K562 (cell line): Measurements from ENCODE around the gene PRDX6. TPM values are rescaled to one million over a fixed set of nuclear protein-coding genes. Genes with fewer than 3 reads are reported as not detected.
A peak's percentile ranks its signal among the peaks of the same experiment; 100 is the strongest.

Experiments
- ATAC-seq: fragments of 200-7000 bp; cut with Tn5 transposase; 3 replicates; pipeline ENCODE4 v1.9.1; 2020; ENCODE audit warnings: moderate library complexity
- BruUV-seq: library from RNA; stranded (reverse); fragments of 400-500 nt; replicated peaks from 2 replicates; lab custom pipeline; 2021; lab: Mats Ljungman, UMichigan
- CTCF ChIA-PET: fragments of 300-600 bp; formaldehyde crosslinking; extraction: SDS; loops from one replicate; lab custom pipeline; 2021; ENCODE audit warnings: low intra/inter-chr PET ratio; lab: Yijun Ruan, JAX
- POLR2A ChIA-PET: fragments of 300-600, 350-650 bp; sonication (Branson Sonifier 250); formaldehyde crosslinking; extraction: SDS; loops from one replicate; lab custom pipeline; 2021; ENCODE audit warnings: antibody characterized with exemption, inconsistent platforms; lab: Yijun Ruan, JAX
- DNase-seq, 4 experiments: peaks; one replicate each; pipeline versions ENCODE4 v3.0.0 to v3.0.0-alpha.2; 2011 to 2018; ENCODE audit warnings: low spot score in 3 of 4, mixed read lengths in 3 of 4; ENCODE audit errors: extremely low read depth in 1 of 4
- FAIRE-seq: peaks from 2 replicates; lab custom pipeline; 2011; peaks lifted over from hg19 to GRCh38; lab: Jason Lieb, UNC
- H2AFZ ChIP-seq: 2 replicates; pipeline ENCODE4 v1.6.0; 2011; ENCODE audit warnings: low read depth, low read length, control low read depth, inconsistent platforms
- H3K27ac ChIP-seq: fragments of 200-600 bp; 3 replicates; pipeline ENCODE4 v1.8.0; 2011; ENCODE audit warnings: low read depth, mild to moderate bottlenecking, control low read depth, inconsistent platforms, low read length, moderate library complexity, mixed read lengths; ENCODE audit errors: extremely low read depth
- H3K27me3 ChIP-seq, 2 experiments: fragments of 300-600 bp in 1 of 2; 2 replicates in 1 of 2; 3 replicates in 1 of 2; pipeline versions ENCODE4 v1.6.0 to v1.8.0; 2011; ENCODE audit warnings: inconsistent platforms in 2 of 2, low read length in 2 of 2, mild to moderate bottlenecking in 1 of 2, mixed read lengths in 1 of 2, moderate library complexity in 1 of 2; ENCODE audit not compliant: control insufficient read depth in 2 of 2, insufficient read depth in 2 of 2
- H3K36me3 ChIP-seq: fragments of 300-600 bp; 3 replicates; pipeline ENCODE4 v1.8.0; 2011; ENCODE audit warnings: mild to moderate bottlenecking, low read length, inconsistent platforms; ENCODE audit not compliant: control insufficient read depth, insufficient read depth
- H3K4me1 ChIP-seq, 2 experiments: fragments of 200-600 bp in 1 of 2; replicated peaks in 1 of 2; 2 replicates in 1 of 2; 3 replicates in 1 of 2; pipeline versions ENCODE4 v1.5.1 to v1.8.0; 2011; ENCODE audit warnings: inconsistent platforms in 2 of 2, low read length in 2 of 2, mild to moderate bottlenecking in 1 of 2, mixed read lengths in 1 of 2, moderate library complexity in 1 of 2; ENCODE audit not compliant: control insufficient read depth in 2 of 2, insufficient read depth in 2 of 2
- H3K4me2 ChIP-seq: 2 replicates; pipeline ENCODE4 v1.6.1; 2011; ENCODE audit warnings: low read length, control low read depth, inconsistent platforms, mixed read lengths; ENCODE audit not compliant: insufficient read depth
- H3K4me3 ChIP-seq: fragments of 200-600 bp; sonication (generic), shearing (Covaris generic); 2 replicates; pipeline ENCODE4 v1.5.1; 2016; ENCODE audit warnings: control low read depth, inconsistent platforms
- H3K79me2 ChIP-seq: fragments of 200-600 bp; 3 replicates; pipeline ENCODE4 v1.8.0; 2011; ENCODE audit warnings: low read length, inconsistent platforms; ENCODE audit not compliant: control insufficient read depth, insufficient read depth
- H3K9ac ChIP-seq, 2 experiments: 2 replicates each; pipeline versions ENCODE4 v1.6.0 to v1.6.1; 2011; ENCODE audit warnings: low read depth in 2 of 2, low read length in 2 of 2, control low read depth in 1 of 2, inconsistent platforms in 1 of 2, mild to moderate bottlenecking in 1 of 2, mixed read lengths in 1 of 2; ENCODE audit not compliant: insufficient read depth in 1 of 2
- H3K9me1 ChIP-seq: one replicate; pipeline ENCODE4 v1.6.0; 2011; ENCODE audit warnings: inconsistent platforms, mild to moderate bottlenecking, low read length, moderate library complexity; ENCODE audit not compliant: control insufficient read depth, insufficient read depth
- H3K9me3 ChIP-seq: replicated peaks from 2 replicates; pipeline ENCODE4 v1.5.1; 2011; ENCODE audit warnings: low read depth, low read length, inconsistent platforms; ENCODE audit not compliant: control insufficient read depth, insufficient read depth
- H4K20me1 ChIP-seq: replicated peaks from 2 replicates; pipeline ENCODE4 v1.6.1; 2011; ENCODE audit warnings: low read length, inconsistent platforms, mixed read lengths; ENCODE audit not compliant: control insufficient read depth, insufficient read depth
- FOXK1 ChIP-seq: sonication (generic); formaldehyde crosslinking; IDR thresholded peaks from 2 replicates; pipeline ENCODE4 v1.8.0; 2022; ENCODE audit warnings: missing genetic modification reagents, mild to moderate bottlenecking, borderline replicate concordance
- POLR3A ChIP-seq: IDR thresholded peaks from 2 replicates; pipeline ENCODE4 v1.6.1; 2011; ENCODE audit warnings: borderline replicate concordance, mild to moderate bottlenecking, moderate library complexity; ENCODE audit not compliant: insufficient read length, insufficient read depth; ENCODE audit errors: extremely low read depth
- ZBTB33 ChIP-seq: sonication (generic); formaldehyde crosslinking; IDR thresholded peaks from 2 replicates; pipeline ENCODE4 v1.8.1; 2023; ENCODE audit warnings: mild to moderate bottlenecking, missing genetic modification reagents
- WGBS: fragments of 100-300 bp; shearing (Covaris generic); methylation state at CpG from one replicate; pipeline ENCODE4 v1.1.6; 2016; ENCODE audit warnings: low coverage, mixed read lengths; ENCODE audit not compliant: insufficient coverage; ENCODE audit errors: missing lambda C conversion rate; 5-methylcytosine and 5-hydroxymethylcytosine counted together
- in situ Hi-C: fragments of 300-500 bp; cut with MboI; formaldehyde crosslinking; loops from 4 replicates; pipeline ENCODE4 v1.15.0; 2018; ENCODE audit warnings: inconsistent platforms, mixed read lengths
- intact Hi-C: fragments of 100-400 bp; cut with micrococcal nuclease; formaldehyde crosslinking; loops from 2 replicates; pipeline ENCODE4 v1.14.2; 2022
- polyA plus RNA-seq, 8 experiments: library from polyadenylated mRNA; depleted of rRNA in 4 of 8; stranded (reverse) in 5 of 8; unstranded in 3 of 8; fragments of >200 nt; fragmentation: Nextera tagmentation in 2 of 8; fragmentation: Illumina TruSeq in 1 of 8; extraction: Ambion mirVana in 2 of 8; extraction: Trizol in 1 of 8; gene quantifications; 2 replicates each; pipeline versions ENCODE4 v1.2.1 to v1.2.3, GENCODE V29; 2011 to 2014; ENCODE audit warnings: inconsistent platforms in 1 of 8, missing spikeins in 1 of 8
- total RNA-seq, 7 experiments: library from RNA; depleted of rRNA in 6 of 7; stranded (reverse); fragments of >200 nt in 6 of 7; fragmentation: Illumina TruSeq in 2 of 7; extraction: Trizol in 2 of 7; gene quantifications; 2 replicates each; pipeline versions ENCODE4 v1.2.1 to v1.2.3, GENCODE V29; 2011 to 2021; ENCODE audit warnings: low replicate concordance in 1 of 7

The PRDX6 gene
- total and polyA plus RNA-seq, 9 of the 15 experiments (the other 6 are each of a cell fraction or from before 2014, with no cell fraction given) = 277 to 1,082 (median 610) TPM

DNA sequence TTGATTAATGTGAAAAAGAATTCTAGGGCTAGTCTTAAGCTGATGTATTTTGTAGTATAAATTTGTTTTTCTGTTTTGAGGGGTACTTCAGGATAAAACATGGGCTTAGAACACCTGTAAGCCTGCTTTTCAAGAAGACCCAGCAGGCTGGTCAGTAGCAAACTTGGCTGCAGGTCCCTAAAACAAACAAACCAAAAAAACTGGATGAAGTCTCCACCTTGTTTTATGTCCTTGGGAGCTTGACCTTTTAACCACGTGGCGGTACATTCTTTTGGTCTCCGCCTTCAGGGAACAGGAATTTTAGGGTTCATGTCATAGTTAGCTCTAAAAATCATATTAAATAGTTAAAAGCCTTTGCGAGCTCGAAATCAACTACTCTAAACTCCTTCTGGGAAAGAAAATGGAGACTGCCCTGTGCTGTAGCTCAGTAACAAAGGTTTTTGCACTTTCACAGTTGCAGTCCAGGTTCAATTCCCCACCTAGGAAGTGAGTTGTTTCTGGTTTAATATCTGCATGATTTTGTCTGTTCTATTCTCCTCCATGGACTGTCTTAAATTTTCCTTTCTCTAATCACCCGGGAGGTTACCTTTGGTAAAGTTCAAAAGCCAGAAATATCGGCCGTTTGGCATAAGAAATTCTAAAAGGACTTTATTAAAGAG is 18.6 kb downstream of the PRDX6 start:
- DNase-seq (no peak), FAIRE-seq (no peak), ATAC-seq (no peak)
- H3K4me1 ChIP-seq = peaks cover 0 to 4% of the 10 kb centered on the region in 2 experiments; a peak in 1 of 5 replicates
- intact Hi-C loops = no loop called here
- no peak overlapping the region for H3K4me3 ChIP-seq
- no peaks in the 10 kb centered on the region; the same call in none of the 2 replicates for H3K9me3 ChIP-seq
- WGBS = 66% methylated on average over 8 of the region's 8 CpGs
- no peaks in the 10 kb centered on the region for H3K27me3 ChIP-seq
- ChIA-PET CTCF (no interaction called here), POLR2A (interaction anchor here (0.7 to 1.9 kb wide), 4 partner anchors 11 to 572 kb away, joined by 3 to 8 read pairs (median 4); partner anchors contain the start of gene PRDX6)
- no peak overlapping the region for H3K4me2 ChIP-seq
- no peaks in the 10 kb centered on the region for H3K9me1 ChIP-seq
- H3K36me3 ChIP-seq = no peaks in the 10 kb centered on the region
- H2AFZ ChIP-seq = peak overlapping the region; percentile 81
- in situ Hi-C loops = no loop called here
- TF ChIP-seq FOXK1 (CRISPR knock-in tag) (no peak), ZBTB33 (CRISPR knock-in tag) (0 out of 2 replicates have a peak, but pooled peaks have one; percentile 28), POLR3A (peak; percentile 14)
- no peak overlapping the region for H3K9ac ChIP-seq
- no peaks in the 10 kb centered on the region for H3K79me2 ChIP-seq
- no TSS peak for BruUV-seq
- H3K27ac ChIP-seq = no peak overlapping the region
- no peaks in the 10 kb centered on the region for H4K20me1 ChIP-seq
